ENCODE data around the gene PDLIM7.
"Not testable (repeated sequence)": the region's sequence is repeated elsewhere in the genome, so short reads cannot be mapped to it uniquely, and the experiment has no call there.

PDLIM7 gene

GRCh38 chr5:177487144-177487543 is 10.3 kb downstream of the PDLIM7 start:
- Histone ChIP-seq H3K27me3 (replicated peaks; ENCODE audit: control insufficient read depth, insufficient read depth, low read length) (no peaks in the 10 kb centered on the region), H3K4me3 (ENCODE audit: low read length) (no peak overlapping the region), H3K9me3 (ENCODE audit: control insufficient read depth, low read length) (no peaks in the 10 kb centered on the region), H3K9ac (ENCODE audit: low read length) (no peak overlapping the region), H3K36me3 (ENCODE audit: control insufficient read depth, insufficient read depth, low read length, severe bottlenecking) (peaks cover 57% of the 10 kb centered on the region), H3K4me1 (ENCODE audit: control insufficient read depth, insufficient read depth, low read length) (peaks cover 3% of the 10 kb centered on the region)
- DNase-seq (ENCODE audit: low read depth), result no peak

DNA sequence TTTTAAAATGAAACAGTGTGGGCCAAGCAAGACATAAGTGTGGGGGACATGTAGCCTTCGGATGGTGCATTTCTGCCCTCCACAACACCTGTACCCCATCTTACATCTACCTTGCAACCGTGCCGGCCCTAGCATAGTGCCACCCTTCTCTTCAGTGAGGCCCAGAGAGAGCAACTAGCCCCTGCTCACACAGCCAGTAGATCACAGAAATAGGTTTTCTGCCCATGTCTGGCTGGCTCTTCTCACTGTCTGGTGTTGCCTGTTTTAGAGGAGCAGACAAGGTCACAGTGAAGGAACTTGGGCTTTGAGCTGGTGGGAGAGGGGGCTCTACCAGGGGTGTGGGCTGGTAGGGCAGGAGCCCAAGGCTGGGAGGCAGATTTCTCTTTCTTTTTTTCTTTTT is 11.1 kb downstream of the PDLIM7 start:
- peaks cover 57% of the 10 kb centered on the region for H3K36me3 ChIP-seq (ENCODE audit: control insufficient read depth, insufficient read depth, low read length, severe bottlenecking)
- peaks cover 9% of the 10 kb centered on the region for H3K4me1 ChIP-seq (ENCODE audit: control insufficient read depth, insufficient read depth, low read length)
- H3K27me3 ChIP-seq (replicated peaks; ENCODE audit: control insufficient read depth, insufficient read depth, low read length), result no peaks in the 10 kb centered on the region

DNA sequence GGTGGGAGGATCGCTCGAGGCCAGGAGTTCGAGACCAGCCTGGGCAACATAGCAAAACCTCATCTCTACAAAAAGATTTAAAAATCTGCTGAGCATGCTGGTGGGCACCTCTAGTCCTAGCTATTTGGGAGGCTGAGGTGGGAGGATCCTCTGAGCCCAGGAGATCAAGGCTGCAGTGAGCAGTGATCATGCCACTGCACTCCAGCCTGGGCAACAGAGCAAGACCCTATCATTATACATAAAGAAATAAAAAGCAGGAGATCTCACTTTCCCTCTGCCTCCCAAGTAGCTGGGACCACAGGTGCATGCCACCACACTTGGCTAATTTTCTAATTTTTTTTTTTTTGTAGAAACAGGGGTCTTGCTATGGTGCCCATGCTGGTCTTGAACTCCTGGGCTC is 11.7 kb downstream of the PDLIM7 start:
- H3K36me3 ChIP-seq (ENCODE audit: control insufficient read depth, insufficient read depth, low read length, severe bottlenecking), result peaks cover 52% of the 10 kb centered on the region
- not testable (repeated sequence) for H3K4me3 ChIP-seq (ENCODE audit: low read length); DNase-seq (ENCODE audit: low read depth); H3K4me1 ChIP-seq (ENCODE audit: control insufficient read depth, insufficient read depth, low read length); H3K27me3 ChIP-seq (replicated peaks; ENCODE audit: control insufficient read depth, insufficient read depth, low read length); H3K9me3 ChIP-seq (ENCODE audit: control insufficient read depth, low read length); H3K9ac ChIP-seq (ENCODE audit: low read length)

More for the DNA sequence above, 11.1 kb downstream of the PDLIM7 start:
- DNase-seq (ENCODE audit: low read depth), result no peak
- Histone ChIP-seq H3K4me3 (ENCODE audit: low read length) (no peak overlapping the region), H3K9ac (ENCODE audit: low read length) (no peak overlapping the region), H3K9me3 (ENCODE audit: control insufficient read depth, low read length) (no peaks in the 10 kb centered on the region)

GRCh38 chr5:177484902-177485549 is 12.4 kb downstream of the PDLIM7 start:
- Histone ChIP-seq H3K9me3 (ENCODE audit: control insufficient read depth, low read length) (no peaks in the 10 kb centered on the region), H3K27me3 (replicated peaks; ENCODE audit: control insufficient read depth, insufficient read depth, low read length) (no peaks in the 10 kb centered on the region), H3K4me3 (ENCODE audit: low read length) (no peak overlapping the region), H3K36me3 (ENCODE audit: control insufficient read depth, insufficient read depth, low read length, severe bottlenecking) (peaks cover 45% of the 10 kb centered on the region), H3K9ac (ENCODE audit: low read length) (peak overlapping the region; percentile 8), H3K4me1 (ENCODE audit: control insufficient read depth, insufficient read depth, low read length) (peaks cover 13% of the 10 kb centered on the region)
- DNase-seq (ENCODE audit: low read depth), result no peak

GRCh38 chr5:177483994-177484901 is 13.2 kb downstream of the PDLIM7 start:
- Histone ChIP-seq H3K36me3 (ENCODE audit: control insufficient read depth, insufficient read depth, low read length, severe bottlenecking) (peaks cover 37% of the 10 kb centered on the region), H3K4me3 (ENCODE audit: low read length) (no peak overlapping the region), H3K9ac (ENCODE audit: low read length) (no peak overlapping the region), H3K4me1 (ENCODE audit: control insufficient read depth, insufficient read depth, low read length) (peaks cover 21% of the 10 kb centered on the region), H3K27me3 (replicated peaks; ENCODE audit: control insufficient read depth, insufficient read depth, low read length) (no peaks in the 10 kb centered on the region), H3K9me3 (ENCODE audit: control insufficient read depth, low read length) (no peaks in the 10 kb centered on the region)
- DNase-seq (ENCODE audit: low read depth), result no peak

DNA sequence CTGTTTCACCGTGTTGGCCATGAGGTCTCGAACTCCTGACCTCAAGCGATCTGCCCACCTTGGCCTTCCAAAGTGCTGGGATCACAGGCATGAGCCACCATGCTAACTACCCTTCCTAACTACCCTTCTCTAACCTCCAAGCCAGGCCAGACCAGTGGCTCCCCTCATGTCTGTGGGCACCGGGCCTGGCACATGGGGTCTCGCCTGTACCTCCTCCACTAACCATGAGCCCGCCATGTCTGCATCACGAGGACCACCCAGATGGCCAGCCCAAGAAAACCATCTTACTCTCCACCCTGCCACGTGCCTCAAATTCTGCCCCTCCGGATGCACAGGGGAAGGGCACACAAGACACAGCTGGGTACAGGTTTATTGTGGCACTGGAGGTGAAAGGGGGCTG is 14.4 kb downstream of the PDLIM7 start:
- H3K9ac ChIP-seq (ENCODE audit: low read length), result no peak overlapping the region
- no peaks in the 10 kb centered on the region for H3K9me3 ChIP-seq (ENCODE audit: control insufficient read depth, low read length)
- DNase-seq (ENCODE audit: low read depth), result no peak
- H3K27me3 ChIP-seq (replicated peaks; ENCODE audit: control insufficient read depth, insufficient read depth, low read length), result no peaks in the 10 kb centered on the region
- H3K4me3 ChIP-seq (ENCODE audit: low read length), result no peak overlapping the region
- H3K36me3 ChIP-seq (ENCODE audit: control insufficient read depth, insufficient read depth, low read length, severe bottlenecking), result peaks cover 25% of the 10 kb centered on the region
- H3K4me1 ChIP-seq (ENCODE audit: control insufficient read depth, insufficient read depth, low read length), result peaks cover 29% of the 10 kb centered on the region

DNA sequence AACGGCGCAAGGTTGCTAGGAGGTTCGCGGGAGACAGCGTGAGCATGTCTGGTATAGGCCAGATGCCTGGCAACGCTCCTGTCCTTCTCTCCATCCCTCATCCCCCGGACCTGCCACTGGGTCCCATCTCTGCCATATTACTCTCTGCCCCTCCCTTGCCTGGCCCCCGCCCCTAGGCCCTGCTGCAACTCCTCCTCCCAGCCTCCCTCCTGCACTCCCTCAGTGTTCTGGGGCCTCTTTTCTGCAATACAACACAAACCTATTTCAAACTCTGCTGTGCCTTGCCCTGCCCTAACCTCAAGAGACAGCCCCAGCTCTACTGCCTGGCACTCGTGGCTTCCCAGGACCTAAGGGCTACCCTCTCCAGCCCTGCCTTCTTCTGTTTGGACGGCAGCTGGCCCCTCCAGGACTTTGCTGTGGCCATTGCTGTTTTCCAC is 15.0 kb downstream of the PDLIM7 start:
- Histone ChIP-seq H3K4me1 (ENCODE audit: control insufficient read depth, insufficient read depth, low read length) (peaks cover 36% of the 10 kb centered on the region), H3K36me3 (ENCODE audit: control insufficient read depth, insufficient read depth, low read length, severe bottlenecking) (peaks cover 19% of the 10 kb centered on the region), H3K9ac (ENCODE audit: low read length) (no peak overlapping the region), H3K27me3 (replicated peaks; ENCODE audit: control insufficient read depth, insufficient read depth, low read length) (no peaks in the 10 kb centered on the region), H3K9me3 (ENCODE audit: control insufficient read depth, low read length) (no peaks in the 10 kb centered on the region), H3K4me3 (ENCODE audit: low read length) (no peak overlapping the region)
- DNase-seq (ENCODE audit: low read depth), result peak; percentile 21

DNA sequence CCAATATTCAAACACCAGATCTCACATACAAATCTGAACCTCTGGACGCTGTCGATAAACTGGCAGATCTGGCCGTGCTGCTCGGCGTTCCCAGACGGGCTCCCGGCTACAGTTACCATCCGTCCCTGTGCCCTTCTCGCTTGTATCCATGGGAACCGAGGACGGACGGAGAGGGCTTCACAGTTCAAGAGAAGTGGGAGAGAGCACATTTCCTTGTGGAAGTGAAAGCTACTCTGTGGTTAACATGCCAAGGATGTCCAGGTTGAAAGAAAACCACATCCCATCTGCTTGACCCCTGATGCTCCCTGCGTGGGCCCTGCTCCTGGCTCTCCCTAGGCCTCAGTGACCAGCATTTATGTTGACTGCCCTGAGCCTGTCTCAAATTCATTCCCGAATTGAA is 17.6 kb downstream of the PDLIM7 start:
- Histone ChIP-seq H3K9ac (ENCODE audit: low read length) (peak overlapping the region; percentile 63), H3K4me1 (ENCODE audit: control insufficient read depth, insufficient read depth, low read length) (peaks cover 41% of the 10 kb centered on the region), H3K27me3 (replicated peaks; ENCODE audit: control insufficient read depth, insufficient read depth, low read length) (no peaks in the 10 kb centered on the region), H3K9me3 (ENCODE audit: control insufficient read depth, low read length) (no peaks in the 10 kb centered on the region), H3K36me3 (ENCODE audit: control insufficient read depth, insufficient read depth, low read length, severe bottlenecking) (peaks cover 8% of the 10 kb centered on the region), H3K4me3 (ENCODE audit: low read length) (no peak overlapping the region)
- no peak for DNase-seq (ENCODE audit: low read depth)

- Histone ChIP-seq H3K4me1 (ENCODE audit: control insufficient read depth, insufficient read depth, low read length) (peaks cover 47% of the 10 kb centered on the region), H3K4me3 (ENCODE audit: low read length) (no peak overlapping the region), H3K27me3 (replicated peaks; ENCODE audit: control insufficient read depth, insufficient read depth, low read length) (no peaks in the 10 kb centered on the region), H3K9ac (ENCODE audit: low read length) (peak overlapping the region; percentile 63), H3K36me3 (ENCODE audit: control insufficient read depth, insufficient read depth, low read length, severe bottlenecking) (peaks cover 6% of the 10 kb centered on the region), H3K9me3 (ENCODE audit: control insufficient read depth, low read length) (no peaks in the 10 kb centered on the region)
- DNase-seq (ENCODE audit: low read depth), result peak; percentile 43
Observed at GRCh38 chr5:177478711-177479646, 18.4 kb downstream of the PDLIM7 start.

- no peaks in the 10 kb centered on the region for H3K36me3 ChIP-seq (ENCODE audit: control insufficient read depth, insufficient read depth, low read length, severe bottlenecking)
- no peak overlapping the region for H3K9ac ChIP-seq (ENCODE audit: low read length)
- peaks cover 49% of the 10 kb centered on the region for H3K4me1 ChIP-seq (ENCODE audit: control insufficient read depth, insufficient read depth, low read length)
- no peak overlapping the region for H3K4me3 ChIP-seq (ENCODE audit: low read length)
- no peak for DNase-seq (ENCODE audit: low read depth)
- H3K9me3 ChIP-seq (ENCODE audit: control insufficient read depth, low read length), result no peaks in the 10 kb centered on the region
- no peaks in the 10 kb centered on the region for H3K27me3 ChIP-seq (replicated peaks; ENCODE audit: control insufficient read depth, insufficient read depth, low read length)
Observed at GRCh38 chr5:177477701-177478477, 19.5 kb downstream of the PDLIM7 start.

Data from adipocyte (in vitro differentiated cells).